Stomach smooth muscle (tissue), 2 donors: ENCODE measurements around the gene ARHGAP19.
"Not testable (repeated sequence)": the region's sequence is repeated elsewhere in the genome, so short reads cannot be mapped to it uniquely, and the experiment has no call there.

Experiments
- H3K27ac ChIP-seq: one replicate; pipeline ENCODE4 v1.7.0; 2013; ENCODE audit warnings: mild to moderate bottlenecking, low read length, inconsistent platforms
- H3K27me3 ChIP-seq, 2 donors: one replicate each; pipeline ENCODE4 v1.7.0; 2013; ENCODE audit warnings: low read length in 2 of 2; ENCODE audit not compliant: insufficient read depth in 2 of 2, control insufficient read depth in 1 of 2
- H3K36me3 ChIP-seq, 2 donors: one replicate each; pipeline ENCODE4 v1.7.0; 2013; ENCODE audit warnings: low read length in 2 of 2; ENCODE audit not compliant: control insufficient read depth in 2 of 2, insufficient read depth in 2 of 2
- H3K4me1 ChIP-seq: one replicate; pipeline ENCODE4 v1.7.0; 2013; ENCODE audit warnings: low read length; ENCODE audit not compliant: control insufficient read depth, insufficient read depth
- H3K4me3 ChIP-seq, 2 donors: one replicate each; pipeline ENCODE4 v1.7.0; 2013; ENCODE audit warnings: low read length in 2 of 2
- H3K9ac ChIP-seq, 2 donors: one replicate each; pipeline ENCODE4 v1.7.0; 2013; ENCODE audit warnings: low read length in 2 of 2, mild to moderate bottlenecking in 1 of 2
- H3K9me3 ChIP-seq, 2 donors: one replicate each; pipeline ENCODE4 v1.7.0; 2013; ENCODE audit warnings: low read length in 2 of 2; ENCODE audit not compliant: control insufficient read depth in 2 of 2
- donor health status: healthy.
- donor health status: Pancreatic carcinoma.

The ARHGAP19 gene

DNA sequence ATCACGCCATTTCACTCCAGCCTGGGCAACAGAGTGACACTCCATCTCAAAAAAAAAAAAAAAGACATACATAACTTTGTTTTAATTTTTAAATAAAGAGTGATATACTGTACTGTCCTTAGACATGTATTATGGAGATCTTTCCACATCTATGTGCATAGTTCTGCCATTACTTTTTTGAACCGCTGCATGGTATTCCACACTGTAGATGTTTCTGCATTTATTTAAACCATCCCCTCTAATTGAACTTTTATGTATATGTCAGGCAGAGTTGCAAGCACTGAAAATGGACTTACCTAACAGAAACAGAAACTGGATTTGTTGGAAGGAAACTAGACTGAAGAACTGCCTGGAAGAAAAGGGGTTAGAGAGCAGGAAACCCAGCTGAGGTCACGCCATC is 8.5 kb upstream of the ARHGAP19 start:
- Histone ChIP-seq H3K4me1 (no peaks in the 10 kb centered on the region), H3K9ac (no peak overlapping the region), H3K27me3 (no peaks in the 10 kb centered on the region), H3K36me3 (no peaks in the 10 kb centered on the region), H3K9me3 (no peaks in the 10 kb centered on the region), H3K4me3 (no peak overlapping the region), H3K27ac (no peak overlapping the region)

DNA sequence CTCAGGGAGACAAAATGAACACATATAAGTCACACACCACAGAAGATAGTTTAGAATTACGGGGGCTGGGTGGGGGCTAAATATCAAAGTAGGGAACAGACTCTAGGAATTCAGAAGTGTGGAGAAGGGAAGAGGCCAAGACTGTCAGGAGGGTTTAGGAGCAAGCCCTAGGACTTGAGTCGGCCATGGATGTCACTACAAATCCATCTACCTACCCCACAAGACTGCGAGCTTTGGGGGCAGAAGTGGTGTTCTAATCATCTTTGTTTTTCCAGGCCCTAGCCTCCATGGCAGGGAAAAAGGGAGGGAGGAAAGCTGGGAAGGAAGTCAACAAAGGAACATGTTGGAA is 5.8 kb upstream of the ARHGAP19 start:
- Histone ChIP-seq H3K27me3 (no peaks in the 10 kb centered on the region), H3K4me1 (no peaks in the 10 kb centered on the region), H3K9ac (no peak overlapping the region), H3K36me3 (no peaks in the 10 kb centered on the region), H3K27ac (no peak overlapping the region), H3K9me3 (no peaks in the 10 kb centered on the region), H3K4me3 (no peak overlapping the region)

GRCh38 chr10:97297556-97298222 is 5.3 kb upstream of the ARHGAP19 start:
- no peak overlapping the region for H3K27ac ChIP-seq

DNA sequence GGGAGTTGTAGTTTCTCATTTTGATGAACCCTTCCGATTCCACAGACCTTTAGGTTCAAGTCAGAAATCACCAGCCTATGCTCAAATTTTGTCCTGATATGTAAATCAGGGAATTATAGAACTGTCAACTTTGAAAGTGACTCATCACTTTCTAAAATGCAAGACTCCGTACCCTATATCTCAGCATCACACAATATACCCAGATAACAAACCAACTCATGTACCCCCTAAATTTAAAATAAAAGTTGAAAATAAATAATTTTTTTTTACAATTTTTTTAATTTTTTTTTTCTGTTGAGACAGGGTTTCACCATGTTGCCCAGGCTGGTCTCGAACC is 393 bp upstream of the ARHGAP19 start:
- Histone ChIP-seq H3K4me1 (peaks cover 3% of the 10 kb centered on the region), H3K36me3 (no peaks in the 10 kb centered on the region), H3K9ac (no peak overlapping the region), H3K27ac (no peak overlapping the region), H3K27me3 (no peaks in the 10 kb centered on the region), H3K4me3 (peak overlapping the region in 1 of 2 donors; percentile 92), H3K9me3 (no peaks in the 10 kb centered on the region)

More at GRCh38 chr10:97297556-97298222, 5.3 kb upstream of the ARHGAP19 start:
- H3K36me3 ChIP-seq = no peaks in the 10 kb centered on the region
- no peak overlapping the region for H3K4me3 ChIP-seq
- H3K9ac ChIP-seq = no peak overlapping the region
- no peaks in the 10 kb centered on the region for H3K9me3 ChIP-seq
- no peaks in the 10 kb centered on the region for H3K4me1 ChIP-seq
- no peaks in the 10 kb centered on the region for H3K27me3 ChIP-seq

DNA sequence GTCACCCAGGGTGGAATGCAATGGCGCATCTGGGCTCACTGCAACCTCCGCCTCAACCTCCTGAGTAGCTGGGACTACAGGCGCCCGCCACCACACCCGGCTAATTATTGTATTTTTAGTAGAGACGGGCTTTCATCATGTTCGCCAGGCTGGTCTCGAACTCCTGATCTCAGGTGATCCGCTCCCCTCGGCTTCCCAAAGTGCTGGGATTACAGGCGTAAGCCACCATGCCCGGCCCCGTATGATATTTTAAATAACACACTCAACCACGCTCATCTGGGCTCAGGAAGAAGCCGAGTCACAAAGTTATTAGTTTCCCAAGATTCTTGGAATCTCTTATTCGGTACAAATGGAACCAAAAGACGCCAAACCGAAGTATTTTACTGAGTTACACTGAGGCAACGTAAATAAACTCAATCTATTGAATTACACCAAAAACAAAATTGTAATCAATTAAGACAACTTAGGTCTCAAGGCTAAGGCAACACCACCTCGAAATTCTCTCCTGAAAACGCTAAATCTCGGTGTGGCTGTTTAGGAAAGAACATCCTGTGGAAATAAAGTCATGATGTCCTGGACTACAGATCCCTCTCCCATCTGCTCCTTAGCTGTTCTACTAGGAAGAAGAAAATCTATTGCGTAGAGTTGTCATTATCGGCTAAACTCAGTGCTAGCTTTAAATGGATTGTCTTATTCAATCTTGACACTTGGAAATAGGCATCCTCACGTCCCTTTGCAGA is 910 bp downstream of the ARHGAP19 start:
- Histone ChIP-seq H3K9me3 (no peaks in the 10 kb centered on the region), H3K27me3 (no peaks in the 10 kb centered on the region), H3K4me1 (peaks cover 3% of the 10 kb centered on the region), H3K27ac (peak overlapping the region; percentile 92), H3K36me3 (peaks cover 0 to 7% of the 10 kb centered on the region in 2 donors), H3K4me3 (peak overlapping the region; percentile 86 to 92), H3K9ac (peak overlapping the region; percentile 60 to 88)

DNA sequence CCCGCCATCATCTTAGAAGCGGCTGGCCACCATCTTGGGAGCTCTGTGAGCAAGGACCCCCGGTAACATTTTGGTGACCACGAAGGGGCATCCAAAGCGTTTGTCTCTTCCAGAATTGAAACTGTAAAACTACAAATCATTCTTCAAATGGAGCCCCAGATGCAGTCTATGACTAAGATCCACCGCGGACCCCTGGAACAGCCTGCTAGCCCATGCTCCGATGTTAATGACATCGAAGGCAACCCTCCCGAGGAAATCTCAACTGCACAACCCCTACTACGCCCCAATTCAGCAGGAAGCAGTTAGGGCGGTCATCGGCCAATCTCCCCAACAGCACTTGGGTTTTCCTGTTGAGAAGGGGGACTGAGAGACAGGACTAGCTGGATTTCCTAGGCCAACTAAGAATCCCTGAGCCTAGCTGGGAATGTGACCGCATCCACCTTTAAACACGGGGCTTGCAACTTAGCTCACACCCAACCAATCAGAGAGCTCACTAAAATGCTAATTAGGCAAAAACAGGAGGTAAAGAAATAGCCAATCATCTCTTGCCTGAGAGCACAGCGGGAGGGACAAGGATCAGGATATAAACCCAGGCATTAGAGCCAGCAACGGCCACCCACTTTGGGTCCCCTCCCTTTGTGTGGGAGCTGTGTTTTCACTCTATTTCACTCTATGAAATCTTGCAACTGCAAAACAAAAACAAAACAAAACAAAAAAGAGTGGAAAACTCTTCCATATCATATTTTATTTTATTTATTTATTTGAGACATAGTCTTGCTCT is 1.7 kb downstream of the ARHGAP19 start:
- not testable (repeated sequence) for H3K9me3 ChIP-seq, H3K27me3 ChIP-seq, H3K4me1 ChIP-seq, H3K27ac ChIP-seq, H3K36me3 ChIP-seq, H3K4me3 ChIP-seq, H3K9ac ChIP-seq

DNA sequence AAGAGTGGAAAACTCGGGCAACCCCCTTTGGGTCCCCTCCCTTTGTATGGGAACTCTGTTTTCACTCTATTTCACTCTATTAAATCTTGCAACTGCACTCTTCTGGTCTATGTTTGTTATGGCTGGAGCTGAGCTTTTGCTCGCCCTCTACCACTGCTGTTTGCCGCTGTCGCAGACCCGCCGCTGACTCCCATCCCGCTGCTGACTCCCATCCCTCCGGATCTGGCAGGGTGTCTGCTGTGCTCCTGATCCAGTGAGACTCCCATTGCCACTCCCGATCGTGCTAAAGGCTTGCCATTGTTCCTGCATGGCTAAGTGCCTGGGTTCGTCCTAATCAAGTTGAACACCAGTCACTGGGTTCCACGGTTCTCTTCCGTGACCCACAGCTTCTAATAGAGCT is 2.4 kb downstream of the ARHGAP19 start:
- H3K27me3 ChIP-seq, H3K4me1 ChIP-seq, H3K4me3 ChIP-seq, H3K36me3 ChIP-seq, H3K27ac ChIP-seq, H3K9me3 ChIP-seq, H3K9ac ChIP-seq: not testable (repeated sequence)

DNA sequence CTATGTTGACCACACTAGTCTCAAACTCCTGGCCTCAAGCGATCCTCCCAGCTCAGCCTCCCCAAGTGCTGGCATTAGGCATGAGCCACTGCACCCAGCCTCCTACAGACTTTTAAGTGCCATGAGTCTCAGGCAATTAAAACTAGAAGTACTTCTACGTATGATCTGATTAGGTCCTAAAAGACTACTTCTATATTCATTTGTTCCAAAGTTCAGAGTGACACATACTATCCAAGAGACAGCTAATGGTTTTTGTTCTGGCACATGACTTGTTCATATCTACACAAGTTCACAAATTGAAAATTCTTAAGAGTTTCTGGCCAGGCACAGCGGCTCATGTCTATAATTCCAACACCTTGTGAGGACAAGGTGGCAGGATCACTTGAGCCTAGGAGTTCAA is 11.7 kb downstream of the ARHGAP19 start:
- Histone ChIP-seq H3K27ac (no peak overlapping the region), H3K36me3 (no peaks in the 10 kb centered on the region), H3K4me3 (no peak overlapping the region)

DNA sequence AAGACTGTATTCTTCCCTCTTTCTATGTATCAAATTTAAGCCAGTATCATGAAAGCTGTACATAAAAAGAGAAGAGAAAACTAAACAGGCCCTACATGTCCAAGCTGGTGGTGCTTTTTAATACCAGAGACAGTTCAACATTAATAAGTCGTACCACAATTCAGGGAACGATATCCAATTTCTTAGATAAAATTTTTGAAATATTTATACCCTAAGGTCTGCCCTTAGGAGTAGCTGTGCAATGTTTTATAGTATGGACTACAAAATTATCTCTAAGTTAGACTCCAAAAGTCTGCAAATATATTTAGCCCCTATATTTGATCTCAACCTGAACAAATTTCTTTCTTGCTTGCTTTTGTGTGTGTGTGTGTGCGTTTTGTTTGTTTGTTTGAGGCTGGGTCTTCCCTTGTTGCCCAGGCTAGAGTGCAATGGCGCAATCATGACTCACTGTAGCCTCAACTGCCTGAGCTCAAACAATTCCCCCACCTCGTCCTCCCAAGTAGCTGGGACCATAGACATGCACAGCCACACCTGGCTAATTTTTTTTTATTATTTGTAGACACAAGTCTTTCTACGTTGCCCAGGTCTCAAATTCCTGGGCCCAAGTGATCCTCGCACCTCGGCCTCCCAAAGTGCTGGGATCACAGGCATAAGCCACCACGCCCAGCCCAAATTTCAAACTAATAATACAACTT is 13.2 kb downstream of the ARHGAP19 start:
- Histone ChIP-seq H3K4me3 (no peak overlapping the region), H3K9me3 (no peaks in the 10 kb centered on the region), H3K36me3 (no peaks in the 10 kb centered on the region), H3K27me3 (no peaks in the 10 kb centered on the region), H3K9ac (no peak overlapping the region), H3K27ac (no peak overlapping the region), H3K4me1 (no peaks in the 10 kb centered on the region)

More for the DNA sequence above, 11.7 kb downstream of the ARHGAP19 start:
- Histone ChIP-seq H3K4me1 (no peaks in the 10 kb centered on the region), H3K9ac (no peak overlapping the region), H3K9me3 (no peaks in the 10 kb centered on the region), H3K27me3 (no peaks in the 10 kb centered on the region)

DNA sequence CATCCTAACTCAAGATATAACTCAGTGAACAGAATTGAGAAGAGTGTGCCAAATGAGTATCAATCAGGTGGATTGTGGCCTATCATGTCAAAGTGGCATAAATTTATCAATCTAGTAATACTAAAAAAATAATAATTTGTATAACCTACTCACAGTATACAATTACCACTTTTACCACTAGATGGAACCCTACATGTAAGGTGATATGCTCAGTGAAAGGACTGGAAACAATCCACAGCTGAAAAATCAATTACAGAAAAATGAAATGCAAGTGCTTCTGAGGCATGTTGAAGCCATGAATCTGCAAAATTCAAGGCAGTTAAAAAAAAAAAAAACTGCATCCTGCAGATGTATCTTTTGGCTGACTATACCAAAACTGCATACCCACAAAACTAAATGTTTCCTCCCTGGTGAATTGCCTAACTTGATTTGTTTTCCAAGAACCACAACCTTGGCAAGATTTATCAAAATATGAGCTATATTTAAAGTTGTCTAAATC is 13.9 kb downstream of the ARHGAP19 start:
- no peak overlapping the region for H3K4me3 ChIP-seq
- H3K27ac ChIP-seq = no peak overlapping the region
- no peaks in the 10 kb centered on the region for H3K4me1 ChIP-seq
- H3K9me3 ChIP-seq = no peaks in the 10 kb centered on the region
- no peaks in the 10 kb centered on the region for H3K27me3 ChIP-seq
- H3K9ac ChIP-seq = no peak overlapping the region
- H3K36me3 ChIP-seq = no peaks in the 10 kb centered on the region
